Measurements from ENCODE around the gene GBP1.

GRCh38 chr1:89081005-89081404 is 16.0 kb upstream of the GBP1 start:
- TF ChIP-seq CTCF (conservative IDR thresholded peaks at IDR 0.05): no peak
- TF ChIP-seq ZFX (IDR thresholded peaks at IDR 0.05): no peak

Data from C4-2B (cell line).